ENCODE measurements around the gene SLC12A2.

GRCh38 chr5:128121651-128122050, 38.1 kb downstream of the SLC12A2 start:
- TF ChIP-seq CTCF (IDR thresholded peaks at IDR 0.05) (no peak), POLR2A (IDR thresholded peaks at IDR 0.05) (no peak), EP300 (IDR thresholded peaks at IDR 0.05) (no peak), POLR2AphosphoS5 (IDR thresholded peaks at IDR 0.05) (no peak)
